Measurements from ENCODE around the gene NPHP1. TPM values are rescaled to one million over a fixed set of nuclear protein-coding genes. Genes with fewer than 3 reads are reported as not detected.

Gene NPHP1
- total RNA-seq, 2 donors from 2014 or later: 7.1 to 9.2 TPM

- no peak for DNase-seq (ENCODE audit: low spot score)
- no peak for ATAC-seq (ENCODE audit: insufficient number of reproducible peaks, low FRiP score, low read depth)
These were observed 51.4 kb downstream of the NPHP1 start for GRCh38 chr2:110153416-110153815.

GRCh38 chr2:110152943-110153342, 51.9 kb downstream of the NPHP1 start:
- ATAC-seq (ENCODE audit: insufficient number of reproducible peaks, low FRiP score, low read depth): no peak
- Histone ChIP-seq H3K27me3 (replicated peaks; ENCODE audit: insufficient read depth) (no peaks in the 10 kb centered on the region), H3K4me1 (ENCODE audit: control insufficient read depth in 1 of 2, low read depth in 2 of 2) (peaks cover 0 to 28% of the 10 kb centered on the region in 2 donors), H3K9me3 (no peaks in the 10 kb centered on the region), H3K27ac (no peak overlapping the region), H3K4me3 (no peak overlapping the region), H3K36me3 (no peaks in the 10 kb centered on the region)
- no peak for TF ChIP-seq CTCF (IDR thresholded peaks at IDR 0.05)
- DNase-seq (ENCODE audit: low spot score): no peak

More at GRCh38 chr2:110153416-110153815, 51.4 kb downstream of the NPHP1 start:
- H3K9me3 ChIP-seq: no peaks in the 10 kb centered on the region
- no peak for TF ChIP-seq CTCF (IDR thresholded peaks at IDR 0.05)
- H3K4me1 ChIP-seq (ENCODE audit: control insufficient read depth in 1 of 2, low read depth in 2 of 2): peaks cover 0 to 28% of the 10 kb centered on the region in 2 donors
- H3K36me3 ChIP-seq: no peaks in the 10 kb centered on the region
- H3K27me3 ChIP-seq (replicated peaks; ENCODE audit: insufficient read depth): no peaks in the 10 kb centered on the region
- no peak overlapping the region for H3K4me3 ChIP-seq
- no peak overlapping the region for H3K27ac ChIP-seq

GRCh38 chr2:110149330-110150220, 55.2 kb downstream of the NPHP1 start:
- Histone ChIP-seq H3K27ac (peak overlapping the region in 1 of 2 donors; percentile 33), H3K4me1 (ENCODE audit: control insufficient read depth in 1 of 2, low read depth in 2 of 2) (peaks cover 0 to 15% of the 10 kb centered on the region in 2 donors), H3K9me3 (no peaks in the 10 kb centered on the region), H3K27me3 (replicated peaks; ENCODE audit: insufficient read depth) (no peaks in the 10 kb centered on the region), H3K4me3 (no peak overlapping the region), H3K36me3 (no peaks in the 10 kb centered on the region)
- ATAC-seq (ENCODE audit: insufficient number of reproducible peaks, low FRiP score, low read depth) (peak; percentile 77), DNase-seq (ENCODE audit: low spot score) (no peak)
- TF ChIP-seq CTCF (IDR thresholded peaks at IDR 0.05): no peak

- H3K36me3 ChIP-seq: no peaks in the 10 kb centered on the region
- ATAC-seq (ENCODE audit: insufficient number of reproducible peaks, low FRiP score, low read depth) (no peak), DNase-seq (ENCODE audit: low spot score) (no peak)
- no peak overlapping the region for H3K4me3 ChIP-seq
- H3K9me3 ChIP-seq: no peaks in the 10 kb centered on the region
- no peaks in the 10 kb centered on the region for H3K27me3 ChIP-seq (replicated peaks; ENCODE audit: insufficient read depth)
- H3K4me1 ChIP-seq (ENCODE audit: control insufficient read depth in 1 of 2, low read depth in 2 of 2): peaks cover 0 to 15% of the 10 kb centered on the region in 2 donors
- no peak for TF ChIP-seq CTCF (IDR thresholded peaks at IDR 0.05)
- no peak overlapping the region for H3K27ac ChIP-seq
These were observed 57.9 kb downstream of the NPHP1 start for GRCh38 chr2:110146945-110147332.

- TF ChIP-seq CTCF (IDR thresholded peaks at IDR 0.05): no peak
- H3K27me3 ChIP-seq (replicated peaks; ENCODE audit: insufficient read depth): no peaks in the 10 kb centered on the region
- H3K36me3 ChIP-seq: no peaks in the 10 kb centered on the region
- no peaks in the 10 kb centered on the region for H3K9me3 ChIP-seq
- no peak overlapping the region for H3K4me3 ChIP-seq
- DNase-seq (ENCODE audit: low spot score) (no peak), ATAC-seq (ENCODE audit: insufficient number of reproducible peaks, low FRiP score, low read depth) (no peak)
- no peak overlapping the region for H3K27ac ChIP-seq
- H3K4me1 ChIP-seq (ENCODE audit: control insufficient read depth in 1 of 2, low read depth in 2 of 2): peaks cover 0 to 15% of the 10 kb centered on the region in 2 donors
These were observed 58.4 kb downstream of the NPHP1 start for GRCh38 chr2:110146183-110146944.

Measured in thoracic aorta (tissue), 2 donors.